ENCODE data around the gene ASB18.

The ASB18 gene

DNA sequence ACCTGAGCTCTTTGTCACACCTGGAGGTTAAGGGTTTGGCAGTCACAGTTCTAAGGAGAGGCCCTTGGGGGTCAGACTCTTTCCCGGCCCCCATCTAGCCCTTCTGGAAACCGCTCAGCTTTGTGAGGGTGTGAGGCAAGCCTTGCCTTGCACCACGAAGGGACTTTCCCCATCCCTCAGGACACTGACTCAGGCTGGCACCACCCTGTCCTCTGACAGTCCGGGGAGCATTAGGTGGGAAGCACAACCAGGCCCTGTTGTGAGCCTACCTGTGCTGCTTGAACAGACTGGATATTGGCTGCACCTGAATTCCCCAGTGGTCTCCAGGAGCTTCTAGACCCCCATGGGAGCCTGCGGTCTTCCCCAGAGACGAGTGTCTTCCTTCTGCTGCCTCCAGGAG is 49.0 kb downstream of the ASB18 start:
- H3K27ac ChIP-seq (ENCODE audit: low read length), result no peak overlapping the region
- H3K4me1 ChIP-seq (ENCODE audit: insufficient read depth, low read length), result no peaks in the 10 kb centered on the region
- no peaks in the 10 kb centered on the region for H3K9me3 ChIP-seq (ENCODE audit: insufficient read depth, low read depth, low read length)
- H3K36me3 ChIP-seq (ENCODE audit: insufficient read depth, low read depth, low read length), result no peaks in the 10 kb centered on the region
- no peaks in the 10 kb centered on the region for H3K27me3 ChIP-seq (ENCODE audit: insufficient read depth, low read length)
- no peak overlapping the region for H3K4me3 ChIP-seq (ENCODE audit: low read length)
- H3K9ac ChIP-seq (ENCODE audit: low read depth, low read length), result no peak overlapping the region

DNA sequence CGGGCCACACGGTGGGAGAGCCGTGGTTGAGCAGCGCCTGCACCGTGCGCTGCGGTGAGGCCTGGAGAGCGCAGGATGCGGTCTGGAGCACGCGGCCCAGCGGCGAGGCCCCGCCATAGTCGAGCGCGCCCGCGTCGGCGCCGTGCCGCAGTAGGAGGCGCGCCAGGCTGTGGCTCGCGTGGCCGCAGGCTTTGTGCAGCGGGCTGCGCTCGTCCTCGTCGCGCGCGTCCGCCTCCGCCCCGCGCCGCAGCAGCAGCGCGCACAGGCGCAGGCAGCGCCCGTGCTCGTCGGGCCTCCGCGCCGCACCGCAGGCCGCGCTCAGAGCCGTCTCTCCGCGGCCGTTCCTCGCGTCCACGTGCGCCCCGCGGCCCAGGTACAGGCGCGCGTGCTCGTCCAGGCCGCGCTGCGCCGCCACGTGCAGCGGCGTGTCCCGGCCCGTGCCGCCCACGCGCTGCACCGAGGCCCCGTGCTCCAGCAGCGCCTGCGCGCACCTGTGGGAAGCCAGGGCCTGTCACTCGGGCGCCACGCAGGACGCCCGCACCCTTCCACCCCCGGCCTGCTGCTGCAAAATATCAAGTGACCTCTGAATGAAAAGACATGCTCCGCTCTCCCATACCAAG is 49.7 kb downstream of the ASB18 start:
- H3K27ac ChIP-seq (ENCODE audit: low read length), result no peak overlapping the region

DNA sequence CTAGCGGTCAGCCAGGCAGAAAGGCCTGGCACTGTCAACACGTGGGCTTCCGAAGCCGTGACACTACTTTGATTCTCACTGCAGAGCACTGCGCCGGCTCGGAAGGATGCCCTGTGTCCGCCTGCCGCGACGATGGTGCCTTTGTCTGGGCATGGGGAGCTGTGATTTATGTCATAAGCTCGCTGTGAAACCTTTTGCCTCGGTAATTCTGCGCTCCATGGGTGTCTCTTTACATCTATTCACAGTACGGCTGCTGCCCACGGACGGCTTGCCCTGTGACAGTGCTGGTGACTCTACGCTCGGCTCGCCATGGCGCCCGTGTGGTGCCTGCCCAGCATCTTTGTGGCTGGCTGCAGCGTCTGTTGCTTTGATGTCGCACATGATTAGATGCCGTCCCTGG is 52.9 kb downstream of the ASB18 start:
- Histone ChIP-seq H3K36me3 (ENCODE audit: insufficient read depth, low read depth, low read length) (no peaks in the 10 kb centered on the region), H3K27ac (ENCODE audit: low read length) (no peak overlapping the region), H3K9ac (ENCODE audit: low read depth, low read length) (no peak overlapping the region), H3K9me3 (ENCODE audit: insufficient read depth, low read depth, low read length) (no peaks in the 10 kb centered on the region), H3K27me3 (ENCODE audit: insufficient read depth, low read length) (no peaks in the 10 kb centered on the region), H3K4me1 (ENCODE audit: insufficient read depth, low read length) (no peaks in the 10 kb centered on the region), H3K4me3 (ENCODE audit: low read length) (no peak overlapping the region)

More for the DNA sequence above, 49.7 kb downstream of the ASB18 start:
- Histone ChIP-seq H3K36me3 (ENCODE audit: insufficient read depth, low read depth, low read length) (no peaks in the 10 kb centered on the region), H3K9ac (ENCODE audit: low read depth, low read length) (no peak overlapping the region), H3K4me1 (ENCODE audit: insufficient read depth, low read length) (no peaks in the 10 kb centered on the region), H3K9me3 (ENCODE audit: insufficient read depth, low read depth, low read length) (no peaks in the 10 kb centered on the region), H3K4me3 (ENCODE audit: low read length) (no peak overlapping the region), H3K27me3 (ENCODE audit: insufficient read depth, low read length) (no peaks in the 10 kb centered on the region)

DNA sequence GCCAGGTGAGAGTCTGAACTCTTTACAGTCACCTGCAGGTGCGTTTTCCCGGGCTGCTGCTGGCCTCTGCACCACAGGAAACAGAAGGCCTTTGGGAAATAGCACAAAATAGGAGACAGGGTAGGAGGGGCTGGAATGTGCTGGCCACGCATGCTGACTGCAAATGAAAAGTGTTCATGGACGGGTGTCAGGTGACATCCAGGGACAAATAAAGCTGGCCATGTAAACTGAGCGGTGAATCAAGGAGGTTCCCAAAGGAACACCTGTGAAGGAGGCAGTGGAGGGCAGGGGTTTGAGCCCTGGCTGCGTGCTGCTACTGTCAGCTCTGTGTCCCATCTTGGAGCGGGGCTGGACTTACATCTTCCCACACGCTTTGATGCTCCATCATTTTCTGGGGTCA is 53.7 kb downstream of the ASB18 start:
- no peak overlapping the region for H3K27ac ChIP-seq (ENCODE audit: low read length)
- no peaks in the 10 kb centered on the region for H3K27me3 ChIP-seq (ENCODE audit: insufficient read depth, low read length)
- no peaks in the 10 kb centered on the region for H3K9me3 ChIP-seq (ENCODE audit: insufficient read depth, low read depth, low read length)
- no peak overlapping the region for H3K9ac ChIP-seq (ENCODE audit: low read depth, low read length)
- H3K4me1 ChIP-seq (ENCODE audit: insufficient read depth, low read length), result no peaks in the 10 kb centered on the region
- H3K4me3 ChIP-seq (ENCODE audit: low read length), result no peak overlapping the region
- no peaks in the 10 kb centered on the region for H3K36me3 ChIP-seq (ENCODE audit: insufficient read depth, low read depth, low read length)

DNA sequence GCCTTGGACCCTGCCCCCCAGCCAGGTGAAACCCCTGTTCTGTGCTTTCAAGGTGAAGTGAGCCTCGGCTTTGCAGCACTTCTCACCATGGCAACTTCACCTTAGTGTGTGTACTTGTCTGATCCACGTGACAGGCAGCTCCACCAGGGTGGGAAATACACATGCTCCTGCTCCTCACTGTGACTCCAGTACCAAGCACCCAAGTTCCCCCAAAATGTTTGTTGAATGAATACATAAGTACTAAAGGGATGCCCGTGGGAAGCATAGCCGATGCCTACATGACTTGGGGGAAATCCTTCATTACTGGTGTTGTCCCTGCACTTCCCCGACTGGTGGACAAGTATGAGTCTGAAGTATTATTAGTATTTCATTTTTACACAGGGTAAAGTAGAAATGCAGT is 54.2 kb downstream of the ASB18 start:
- no peak overlapping the region for H3K4me3 ChIP-seq (ENCODE audit: low read length)
- H3K27me3 ChIP-seq (ENCODE audit: insufficient read depth, low read length), result no peaks in the 10 kb centered on the region
- H3K36me3 ChIP-seq (ENCODE audit: insufficient read depth, low read depth, low read length), result no peaks in the 10 kb centered on the region
- H3K4me1 ChIP-seq (ENCODE audit: insufficient read depth, low read length), result no peaks in the 10 kb centered on the region
- H3K27ac ChIP-seq (ENCODE audit: low read length), result no peak overlapping the region
- no peak overlapping the region for H3K9ac ChIP-seq (ENCODE audit: low read depth, low read length)
- no peaks in the 10 kb centered on the region for H3K9me3 ChIP-seq (ENCODE audit: insufficient read depth, low read depth, low read length)

DNA sequence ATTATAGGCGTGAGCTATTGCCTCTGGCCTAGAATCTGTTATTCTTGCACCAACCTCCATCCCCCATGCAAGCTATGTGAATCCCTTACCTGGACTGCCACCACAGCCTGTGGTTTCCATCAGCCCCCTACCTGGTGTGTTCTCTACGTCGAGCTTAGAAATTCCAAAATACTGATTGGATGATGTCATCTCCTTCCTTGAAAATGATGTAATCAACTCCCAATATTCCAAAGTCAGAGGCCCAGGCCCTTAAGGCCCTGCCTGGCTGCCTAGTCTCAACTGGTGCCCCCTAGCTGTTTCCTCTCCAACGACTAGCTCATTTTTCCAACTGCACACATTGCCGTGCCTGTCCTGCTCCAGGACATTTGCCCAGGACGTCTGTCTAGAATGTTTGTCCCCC is 54.7 kb downstream of the ASB18 start:
- Histone ChIP-seq H3K4me3 (ENCODE audit: low read length) (no peak overlapping the region), H3K36me3 (ENCODE audit: insufficient read depth, low read depth, low read length) (no peaks in the 10 kb centered on the region), H3K9ac (ENCODE audit: low read depth, low read length) (no peak overlapping the region), H3K27ac (ENCODE audit: low read length) (no peak overlapping the region), H3K9me3 (ENCODE audit: insufficient read depth, low read depth, low read length) (no peaks in the 10 kb centered on the region), H3K4me1 (ENCODE audit: insufficient read depth, low read length) (no peaks in the 10 kb centered on the region), H3K27me3 (ENCODE audit: insufficient read depth, low read length) (no peaks in the 10 kb centered on the region)

DNA sequence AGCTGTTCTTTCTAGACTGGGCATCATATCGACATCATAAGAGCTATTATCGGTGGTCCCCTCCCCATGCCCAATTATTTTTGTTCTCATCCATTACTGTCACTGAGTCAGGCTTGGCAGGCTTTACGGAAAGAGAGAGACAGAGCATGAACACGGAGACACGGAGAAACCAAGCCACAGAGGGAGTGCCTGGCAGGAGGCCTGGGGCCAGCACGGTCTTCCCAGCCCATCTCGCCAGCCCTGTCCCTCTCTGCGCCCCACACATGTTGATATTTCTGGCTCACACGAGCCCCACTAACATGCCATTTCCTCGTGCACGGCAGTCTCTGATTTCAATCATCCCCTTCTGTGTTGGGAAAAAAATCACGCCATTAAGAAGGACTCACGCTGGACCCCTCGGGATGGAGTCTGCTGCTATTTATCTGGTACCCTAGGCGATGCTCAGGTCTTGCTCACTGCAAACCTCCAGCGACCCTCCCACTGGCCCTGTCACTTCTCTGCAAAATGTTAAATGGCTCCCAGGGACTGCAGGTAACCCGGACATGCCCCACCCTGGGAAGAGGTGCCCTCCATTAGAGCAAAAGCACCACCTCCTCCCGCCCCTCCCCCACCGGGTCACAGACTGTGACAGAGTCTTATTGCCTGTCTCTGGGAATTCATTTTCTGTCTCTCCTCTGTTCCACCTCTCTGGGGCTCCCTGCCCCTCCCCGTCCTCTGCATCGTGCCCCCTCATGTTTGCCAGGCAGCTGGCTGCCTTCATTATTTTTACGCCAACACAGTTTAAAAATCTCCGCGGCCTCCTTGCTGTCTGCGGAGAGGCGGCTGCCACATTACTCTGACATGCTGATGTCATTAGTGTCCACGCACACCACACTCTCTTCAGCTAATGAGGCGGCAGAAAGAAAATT is 55.9 kb downstream of the ASB18 start:
- Histone ChIP-seq H3K4me3 (ENCODE audit: low read length) (no peak overlapping the region), H3K36me3 (ENCODE audit: insufficient read depth, low read depth, low read length) (no peaks in the 10 kb centered on the region), H3K27me3 (ENCODE audit: insufficient read depth, low read length) (no peaks in the 10 kb centered on the region), H3K9ac (ENCODE audit: low read depth, low read length) (no peak overlapping the region), H3K9me3 (ENCODE audit: insufficient read depth, low read depth, low read length) (no peaks in the 10 kb centered on the region), H3K4me1 (ENCODE audit: insufficient read depth, low read length) (no peaks in the 10 kb centered on the region), H3K27ac (ENCODE audit: low read length) (no peak overlapping the region)

DNA sequence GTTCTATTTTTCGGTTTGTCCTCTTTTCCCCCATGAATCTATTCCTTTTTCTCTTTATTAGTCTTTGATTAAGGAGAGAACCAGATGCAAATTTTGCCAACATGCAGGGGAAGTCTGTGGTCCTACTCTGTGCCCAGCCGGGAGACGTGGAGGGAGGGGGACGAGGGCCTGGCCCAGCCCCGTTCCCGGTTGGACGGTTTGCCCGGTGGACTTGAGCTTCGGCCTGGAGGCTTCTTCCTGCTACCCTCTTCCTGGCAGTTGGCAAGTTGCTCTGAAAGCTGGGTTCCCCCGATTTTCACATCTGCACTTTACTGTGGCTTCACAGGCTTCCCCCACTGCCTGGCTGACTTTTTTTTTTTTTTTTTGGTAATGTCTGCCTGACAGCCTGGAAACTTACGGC is 56.7 kb downstream of the ASB18 start:
- no peak overlapping the region for H3K4me3 ChIP-seq (ENCODE audit: low read length)
- no peaks in the 10 kb centered on the region; the same call in 1 of the 2 replicates for H3K27me3 ChIP-seq (ENCODE audit: insufficient read depth, low read length)
- no peak overlapping the region for H3K27ac ChIP-seq (ENCODE audit: low read length)
- H3K9ac ChIP-seq (ENCODE audit: low read depth, low read length), result no peak overlapping the region
- H3K4me1 ChIP-seq (ENCODE audit: insufficient read depth, low read length), result no peaks in the 10 kb centered on the region
- no peaks in the 10 kb centered on the region for H3K36me3 ChIP-seq (ENCODE audit: insufficient read depth, low read depth, low read length)
- no peaks in the 10 kb centered on the region for H3K9me3 ChIP-seq (ENCODE audit: insufficient read depth, low read depth, low read length)

DNA sequence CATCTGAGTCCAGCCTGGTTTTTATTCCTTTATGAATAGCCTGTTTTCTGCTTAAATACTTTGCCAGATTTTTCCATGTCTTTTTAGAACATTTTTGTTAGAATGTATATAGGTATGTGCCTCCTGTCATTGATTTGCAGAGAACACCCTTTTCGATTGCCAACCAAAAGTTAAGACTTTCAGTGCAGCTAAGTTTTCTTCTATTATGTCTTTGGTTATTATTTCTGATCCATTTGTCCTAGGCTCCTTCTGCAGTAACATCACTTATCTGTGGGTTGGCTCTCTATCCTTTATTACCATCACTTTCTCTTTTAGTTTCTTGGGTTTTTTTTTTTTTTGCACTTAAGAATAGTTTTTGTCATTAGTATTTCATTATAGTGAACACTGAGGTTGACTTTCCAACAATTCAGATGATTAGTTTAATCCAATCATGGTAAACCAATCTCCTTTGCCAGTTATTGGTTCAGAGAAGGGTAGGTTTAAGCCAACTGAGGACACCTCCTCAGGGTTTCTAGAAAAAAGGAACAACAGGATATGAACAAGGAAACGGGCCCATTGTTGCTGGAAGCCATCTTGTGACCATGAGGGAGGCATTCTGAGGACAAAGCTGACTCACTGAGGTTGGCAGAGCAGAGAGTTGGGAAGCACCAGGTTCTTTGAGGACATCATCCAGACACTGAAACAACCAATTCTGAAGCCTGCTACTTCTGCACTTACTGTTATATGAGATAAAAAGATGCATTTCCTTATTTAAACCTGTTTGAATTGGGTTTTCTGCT is 58.1 kb downstream of the ASB18 start:
- no peaks in the 10 kb centered on the region for H3K36me3 ChIP-seq (ENCODE audit: insufficient read depth, low read depth, low read length)
- H3K9me3 ChIP-seq (ENCODE audit: insufficient read depth, low read depth, low read length), result no peaks in the 10 kb centered on the region
- H3K9ac ChIP-seq (ENCODE audit: low read depth, low read length), result no peak overlapping the region
- H3K4me1 ChIP-seq (ENCODE audit: insufficient read depth, low read length), result no peaks in the 10 kb centered on the region
- no peaks in the 10 kb centered on the region; the same call in 1 of the 2 replicates for H3K27me3 ChIP-seq (ENCODE audit: insufficient read depth, low read length)
- H3K27ac ChIP-seq (ENCODE audit: low read length), result no peak overlapping the region
- H3K4me3 ChIP-seq (ENCODE audit: low read length), result no peak overlapping the region

DNA sequence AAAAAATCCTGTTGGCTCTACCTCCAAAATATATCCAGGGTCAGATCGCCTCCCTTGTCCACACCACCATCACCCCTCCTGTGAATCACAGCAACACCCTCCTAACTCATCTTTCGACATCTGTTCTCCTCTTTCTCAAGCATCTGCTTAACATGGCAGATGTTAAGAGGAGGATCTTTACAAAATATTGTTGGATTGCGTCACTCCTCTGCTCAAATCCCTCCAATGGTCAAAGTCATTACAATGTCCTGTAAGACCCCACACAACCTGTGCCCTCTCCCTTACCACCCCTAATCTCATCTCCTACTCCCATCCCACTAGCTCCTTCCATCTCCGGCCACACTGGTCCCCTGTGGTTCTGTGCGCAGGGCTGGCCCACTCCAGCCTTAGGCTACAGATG is 59.3 kb downstream of the ASB18 start:
- no peak overlapping the region for H3K4me3 ChIP-seq (ENCODE audit: low read length)
- no peaks in the 10 kb centered on the region for H3K9me3 ChIP-seq (ENCODE audit: insufficient read depth, low read depth, low read length)
- no peaks in the 10 kb centered on the region for H3K36me3 ChIP-seq (ENCODE audit: insufficient read depth, low read depth, low read length)
- no peaks in the 10 kb centered on the region for H3K4me1 ChIP-seq (ENCODE audit: insufficient read depth, low read length)
- H3K27ac ChIP-seq (ENCODE audit: low read length), result no peak overlapping the region
- H3K27me3 ChIP-seq (ENCODE audit: insufficient read depth, low read length), result no peaks in the 10 kb centered on the region; the same call in 1 of the 2 replicates
- H3K9ac ChIP-seq (ENCODE audit: low read depth, low read length), result no peak overlapping the region

DNA sequence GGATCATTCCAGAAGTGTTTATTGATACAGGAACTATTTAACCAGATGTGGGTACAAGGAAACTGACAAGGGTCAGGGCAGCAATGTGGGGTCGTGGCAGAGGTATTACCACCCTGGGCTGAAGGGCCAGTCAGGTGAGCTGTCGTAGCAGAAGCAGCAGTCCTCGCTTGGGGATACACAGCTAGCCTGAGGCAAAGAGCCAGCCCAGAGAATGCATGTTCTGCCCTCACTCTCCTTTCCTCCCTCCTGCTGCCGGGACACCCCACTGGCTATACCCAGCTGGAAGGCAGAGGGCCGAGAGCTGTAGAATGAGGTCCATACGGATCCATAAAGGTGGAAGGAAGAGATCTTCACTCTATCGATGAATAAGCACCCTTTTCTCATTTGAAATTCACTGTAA is 63.8 kb downstream of the ASB18 start:
- Histone ChIP-seq H3K9me3 (ENCODE audit: insufficient read depth, low read depth, low read length) (no peaks in the 10 kb centered on the region), H3K36me3 (ENCODE audit: insufficient read depth, low read depth, low read length) (no peaks in the 10 kb centered on the region), H3K4me3 (ENCODE audit: low read length) (no peak overlapping the region), H3K9ac (ENCODE audit: low read depth, low read length) (no peak overlapping the region), H3K4me1 (ENCODE audit: insufficient read depth, low read length) (no peaks in the 10 kb centered on the region), H3K27me3 (ENCODE audit: insufficient read depth, low read length) (no peaks in the 10 kb centered on the region; the same call in 1 of the 2 replicates), H3K27ac (ENCODE audit: low read length) (no peak overlapping the region)

Measured in iPS-20b (cell line).